Type B pancreatic cell (in vitro differentiated cells): ENCODE results near the gene CEACAM19. TPM values are rescaled to one million over a fixed set of nuclear protein-coding genes. Genes with fewer than 3 reads are reported as not detected.

ENCODE experiments used
- DNase-seq: peaks from one replicate; pipeline ENCODE4 v3.0.0; 2021; ENCODE audit warnings: mixed read lengths; ENCODE audit not compliant: unreplicated experiment; ENCODE audit errors: extremely low spot score
- H3K27ac Mint-ChIP-seq: 2 replicates; pipeline ENCODE4 v1.8.0; 2021; ENCODE audit warnings: mild to moderate bottlenecking, mixed read lengths
- H3K27me3 Mint-ChIP-seq: 2 replicates; pipeline ENCODE4 v1.8.0; 2021; ENCODE audit warnings: mixed read lengths
- H3K36me3 Mint-ChIP-seq: 2 replicates; pipeline ENCODE4 v1.8.0; 2021; ENCODE audit warnings: mixed read lengths
- H3K4me1 Mint-ChIP-seq: one replicate; pipeline ENCODE4 v1.8.0; 2021; ENCODE audit warnings: mixed read lengths; ENCODE audit not compliant: unreplicated experiment
- H3K4me3 Mint-ChIP-seq: 2 replicates; pipeline ENCODE4 v1.8.0; 2021; ENCODE audit warnings: mild to moderate bottlenecking, mixed read lengths
- H3K9me3 Mint-ChIP-seq: 2 replicates; pipeline ENCODE4 v1.8.0; 2021; ENCODE audit warnings: mixed read lengths
- total RNA-seq: library from RNA; stranded (reverse); gene quantifications from 2 replicates; pipeline ENCODE4 v1.2.1, GENCODE V29; 2021; ENCODE audit warnings: low replicate concordance
- TF ChIP-seq, protein P1 (sequence below): fragments of 200-600 bp; sonication (generic); conservative IDR thresholded peaks from 2 replicates; pipeline ENCODE4 v1.5.0; 2021; ENCODE audit warnings: antibody characterized with exemption, mild to moderate bottlenecking

CEACAM19 gene
- total RNA-seq, 1 donor from 2014 or later, result 6.3 TPM

DNA sequence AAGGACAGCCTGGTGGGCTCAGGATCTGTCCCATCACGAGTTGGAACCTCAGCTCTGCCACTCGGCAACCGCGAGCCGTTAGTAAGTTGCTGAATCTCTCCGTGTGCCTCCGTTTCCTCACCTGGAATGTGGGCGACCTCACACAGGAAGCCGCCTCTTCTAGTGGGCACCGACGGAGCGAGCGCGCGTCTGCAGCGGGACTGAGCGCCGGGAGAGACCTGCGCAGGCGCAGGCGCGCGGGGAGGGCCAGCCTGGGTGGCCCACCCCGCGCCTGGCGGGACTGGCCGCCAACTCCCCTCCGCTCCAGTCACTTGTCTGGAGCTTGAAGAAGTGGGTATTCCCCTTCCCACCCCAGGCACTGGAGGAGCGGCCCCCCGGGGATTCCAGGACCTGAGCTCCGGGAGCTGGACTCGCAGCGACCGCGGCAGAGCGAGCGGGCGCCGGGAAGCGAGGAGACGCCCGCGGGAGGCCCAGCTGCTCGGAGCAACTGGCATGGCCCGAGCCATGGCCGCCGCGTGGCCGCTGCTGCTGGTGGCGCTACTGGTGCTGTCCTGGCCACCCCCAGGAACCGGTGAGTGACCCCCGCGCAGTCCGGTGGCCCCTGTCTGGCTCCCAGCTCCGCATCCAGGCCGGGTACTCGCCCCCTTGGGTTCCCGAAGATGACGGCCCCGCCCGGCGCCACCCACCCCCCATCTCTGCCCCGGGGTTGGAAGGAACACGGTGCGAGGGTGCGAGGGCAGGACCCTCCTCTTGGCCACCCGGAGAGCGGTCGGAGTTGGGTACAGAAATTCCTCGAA is 27.5 kb upstream of the CEACAM19 start, which contains the start of gene PVR:
Gene PVR (plus strand): TSS at position 306 of the 797 bp plus-strand sequence. CDS start 187 bp downstream, at position 493.
- Mint-ChIP-seq H3K27me3 (peaks cover 10% of the 10 kb centered on the region), H3K27ac (peak within 1 kb of the TSS; percentile 46), H3K9me3 (no peaks in the 10 kb centered on the region), H3K4me3 (peak within 1 kb of the TSS; percentile 90), H3K36me3 (peaks cover 3% of the 10 kb centered on the region), H3K4me1 (peaks cover 9% of the 10 kb centered on the region)
- DNase-seq, result peak; percentile 78
- TF ChIP-seq, protein P1, sequence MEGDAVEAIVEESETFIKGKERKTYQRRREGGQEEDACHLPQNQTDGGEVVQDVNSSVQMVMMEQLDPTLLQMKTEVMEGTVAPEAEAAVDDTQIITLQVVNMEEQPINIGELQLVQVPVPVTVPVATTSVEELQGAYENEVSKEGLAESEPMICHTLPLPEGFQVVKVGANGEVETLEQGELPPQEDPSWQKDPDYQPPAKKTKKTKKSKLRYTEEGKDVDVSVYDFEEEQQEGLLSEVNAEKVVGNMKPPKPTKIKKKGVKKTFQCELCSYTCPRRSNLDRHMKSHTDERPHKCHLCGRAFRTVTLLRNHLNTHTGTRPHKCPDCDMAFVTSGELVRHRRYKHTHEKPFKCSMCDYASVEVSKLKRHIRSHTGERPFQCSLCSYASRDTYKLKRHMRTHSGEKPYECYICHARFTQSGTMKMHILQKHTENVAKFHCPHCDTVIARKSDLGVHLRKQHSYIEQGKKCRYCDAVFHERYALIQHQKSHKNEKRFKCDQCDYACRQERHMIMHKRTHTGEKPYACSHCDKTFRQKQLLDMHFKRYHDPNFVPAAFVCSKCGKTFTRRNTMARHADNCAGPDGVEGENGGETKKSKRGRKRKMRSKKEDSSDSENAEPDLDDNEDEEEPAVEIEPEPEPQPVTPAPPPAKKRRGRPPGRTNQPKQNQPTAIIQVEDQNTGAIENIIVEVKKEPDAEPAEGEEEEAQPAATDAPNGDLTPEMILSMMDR, result no peak

GRCh38 chr19:44644402-44645016 is 26.8 kb upstream of the CEACAM19 start:
- H3K36me3 Mint-ChIP-seq, result peaks cover 3% of the 10 kb centered on the region
- peak overlapping the region; percentile 90 for H3K4me3 Mint-ChIP-seq
- no peaks in the 10 kb centered on the region for H3K9me3 Mint-ChIP-seq
- peak overlapping the region; percentile 46 for H3K27ac Mint-ChIP-seq
- TF ChIP-seq, protein P1, result no peak
- H3K4me1 Mint-ChIP-seq, result peaks cover 5% of the 10 kb centered on the region
- H3K27me3 Mint-ChIP-seq, result peaks cover 10% of the 10 kb centered on the region
- no peak for DNase-seq

DNA sequence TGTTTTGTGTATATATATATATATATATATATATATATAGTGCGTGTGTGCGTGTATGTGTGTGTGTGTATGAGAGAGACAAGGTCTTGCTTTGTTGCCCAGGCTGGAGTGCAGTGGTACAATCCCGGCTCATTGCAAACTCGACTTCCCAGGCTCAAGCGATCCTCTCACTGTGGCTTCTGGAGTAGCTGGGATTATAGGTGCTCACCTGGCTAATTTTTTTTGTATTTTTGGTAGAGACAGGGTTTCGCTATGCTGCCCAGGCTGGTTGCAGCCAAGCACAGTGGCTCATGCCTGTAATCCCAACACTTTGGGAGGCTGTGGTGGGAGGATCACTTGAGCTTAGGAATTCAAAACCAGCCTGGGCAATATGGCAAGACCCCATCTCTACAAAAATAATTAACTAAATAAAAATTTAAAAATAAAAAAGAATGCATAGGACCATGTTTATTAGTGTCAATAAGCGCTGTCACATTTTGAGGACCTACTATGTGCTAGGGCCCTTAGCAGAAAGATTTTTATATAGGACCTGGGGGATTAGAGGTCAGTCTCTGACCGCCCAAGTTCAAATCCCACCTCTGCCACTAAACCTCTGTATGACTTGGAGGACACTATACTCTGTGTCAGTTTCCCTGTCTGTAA is 25.8 kb upstream of the CEACAM19 start:
- H3K27me3 Mint-ChIP-seq, result peaks cover 10% of the 10 kb centered on the region
- no peak overlapping the region for H3K27ac Mint-ChIP-seq
- TF ChIP-seq, protein P1, result no peak
- DNase-seq, result no peak
- H3K4me3 Mint-ChIP-seq, result peak overlapping the region; percentile 47
- peaks cover 5% of the 10 kb centered on the region for H3K4me1 Mint-ChIP-seq
- H3K36me3 Mint-ChIP-seq, result peaks cover 7% of the 10 kb centered on the region
- no peaks in the 10 kb centered on the region for H3K9me3 Mint-ChIP-seq

- Mint-ChIP-seq H3K4me1 (peaks cover 5% of the 10 kb centered on the region), H3K9me3 (no peaks in the 10 kb centered on the region), H3K27me3 (peaks cover 10% of the 10 kb centered on the region), H3K36me3 (peaks cover 8% of the 10 kb centered on the region), H3K4me3 (no peak overlapping the region), H3K27ac (no peak overlapping the region)
- TF ChIP-seq, protein P1, result no peak
- no peak for DNase-seq
These were observed 25.2 kb upstream of the CEACAM19 start for GRCh38 chr19:44646049-44646416.

GRCh38 chr19:44647144-44647543 is 24.1 kb upstream of the CEACAM19 start:
- no peak overlapping the region for H3K27ac Mint-ChIP-seq
- H3K4me3 Mint-ChIP-seq, result no peak overlapping the region
- H3K36me3 Mint-ChIP-seq, result peaks cover 14% of the 10 kb centered on the region
- H3K4me1 Mint-ChIP-seq, result peaks cover 5% of the 10 kb centered on the region
- no peak for DNase-seq
- TF ChIP-seq, protein P1, result no peak
- H3K27me3 Mint-ChIP-seq, result peaks cover 5% of the 10 kb centered on the region
- H3K9me3 Mint-ChIP-seq, result no peaks in the 10 kb centered on the region
